Tibial artery (tissue), 4 donors: ENCODE data around the gene KLRB1.
"Not testable (repeated sequence)": the region's sequence is repeated elsewhere in the genome, so short reads cannot be mapped to it uniquely, and the experiment has no call there.

Experiments used
- DNase-seq, 2 donors: peaks; one replicate each; pipeline ENCODE4 v3.0.0-alpha.2; 2019
- H3K27ac ChIP-seq, 2 donors: fragments of 200-600 bp; sonication (generic) in 1 of 2; 1 replicate in 1 of 2; 2 replicates in 1 of 2; pipeline ENCODE4 v1.5.1; 2018 to 2019; ENCODE audit warnings: mild to moderate bottlenecking in 1 of 2
- H3K27me3 ChIP-seq, 2 donors: fragments of 200-600 bp; sonication (generic) in 1 of 2; one replicate each; pipeline versions ENCODE4 v1.5.1 to v1.6.0; 2016 to 2019
- H3K36me3 ChIP-seq, 3 donors: fragments of 200-600 bp; sonication (generic) in 2 of 3; one replicate each; pipeline ENCODE4 v1.5.1; 2016 to 2019; ENCODE audit warnings: mild to moderate bottlenecking in 2 of 3
- H3K4me1 ChIP-seq, 4 donors: fragments of 200-600 bp; sonication (generic) in 2 of 4; 1 replicate in 3 of 4; 2 replicates in 1 of 4; pipeline ENCODE4 v1.5.1; 2016 to 2019
- H3K4me3 ChIP-seq, 2 donors: fragments of 200-600 bp; sonication (generic) in 1 of 2; 1 replicate in 1 of 2; 2 replicates in 1 of 2; pipeline ENCODE4 v1.5.1; 2018 to 2019; ENCODE audit warnings: mild to moderate bottlenecking in 2 of 2
- H3K9me3 ChIP-seq, 3 donors: fragments of 200-600 bp; sonication (generic) in 1 of 3; one replicate each; pipeline ENCODE4 v1.5.1; 2016 to 2019
- intact Hi-C: fragments of 100-400 bp; cut with DNase I; formaldehyde crosslinking; loops from one replicate; pipeline ENCODE4 v1.15.0; 2023; ENCODE audit warnings: low total_unique reads
- TF ChIP-seq, protein P1 (sequence below), 2 experiments: fragments of 200-600 bp in 1 of 2; fragments of 450-650 bp in 1 of 2; IDR thresholded peaks; one replicate each; pipeline ENCODE4 v1.5.1; 2017 to 2019; ENCODE audit warnings: antibody characterized with exemption in 2 of 2, mild to moderate bottlenecking in 1 of 2, moderate library complexity in 1 of 2

Gene KLRB1

GRCh38 chr12:9632766-9633165 lies 25.1 kb upstream of the KLRB1 start:
- Histone ChIP-seq H3K9me3 (no peaks in the 10 kb centered on the region), H3K4me3 (no peak overlapping the region), H3K27ac (no peak overlapping the region), H3K27me3 (no peaks in the 10 kb centered on the region), H3K36me3 (no peaks in the 10 kb centered on the region), H3K4me1 (no peaks in the 10 kb centered on the region)
- intact Hi-C loops, result no loop called here
- TF ChIP-seq, protein P1, sequence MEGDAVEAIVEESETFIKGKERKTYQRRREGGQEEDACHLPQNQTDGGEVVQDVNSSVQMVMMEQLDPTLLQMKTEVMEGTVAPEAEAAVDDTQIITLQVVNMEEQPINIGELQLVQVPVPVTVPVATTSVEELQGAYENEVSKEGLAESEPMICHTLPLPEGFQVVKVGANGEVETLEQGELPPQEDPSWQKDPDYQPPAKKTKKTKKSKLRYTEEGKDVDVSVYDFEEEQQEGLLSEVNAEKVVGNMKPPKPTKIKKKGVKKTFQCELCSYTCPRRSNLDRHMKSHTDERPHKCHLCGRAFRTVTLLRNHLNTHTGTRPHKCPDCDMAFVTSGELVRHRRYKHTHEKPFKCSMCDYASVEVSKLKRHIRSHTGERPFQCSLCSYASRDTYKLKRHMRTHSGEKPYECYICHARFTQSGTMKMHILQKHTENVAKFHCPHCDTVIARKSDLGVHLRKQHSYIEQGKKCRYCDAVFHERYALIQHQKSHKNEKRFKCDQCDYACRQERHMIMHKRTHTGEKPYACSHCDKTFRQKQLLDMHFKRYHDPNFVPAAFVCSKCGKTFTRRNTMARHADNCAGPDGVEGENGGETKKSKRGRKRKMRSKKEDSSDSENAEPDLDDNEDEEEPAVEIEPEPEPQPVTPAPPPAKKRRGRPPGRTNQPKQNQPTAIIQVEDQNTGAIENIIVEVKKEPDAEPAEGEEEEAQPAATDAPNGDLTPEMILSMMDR (IDR thresholded peaks at IDR 0.05), result no peak
- DNase-seq, result no peak

- TF ChIP-seq, protein P1 (IDR thresholded peaks at IDR 0.05), result no peak
- Histone ChIP-seq H3K27me3 (no peaks in the 10 kb centered on the region), H3K27ac (no peak overlapping the region), H3K9me3 (no peaks in the 10 kb centered on the region), H3K4me3 (no peak overlapping the region), H3K4me1 (no peaks in the 10 kb centered on the region), H3K36me3 (no peaks in the 10 kb centered on the region)
- no peak for DNase-seq
- intact Hi-C loops, result no loop called here
These were observed 19.1 kb upstream of the KLRB1 start for GRCh38 chr12:9626821-9627220.

DNA sequence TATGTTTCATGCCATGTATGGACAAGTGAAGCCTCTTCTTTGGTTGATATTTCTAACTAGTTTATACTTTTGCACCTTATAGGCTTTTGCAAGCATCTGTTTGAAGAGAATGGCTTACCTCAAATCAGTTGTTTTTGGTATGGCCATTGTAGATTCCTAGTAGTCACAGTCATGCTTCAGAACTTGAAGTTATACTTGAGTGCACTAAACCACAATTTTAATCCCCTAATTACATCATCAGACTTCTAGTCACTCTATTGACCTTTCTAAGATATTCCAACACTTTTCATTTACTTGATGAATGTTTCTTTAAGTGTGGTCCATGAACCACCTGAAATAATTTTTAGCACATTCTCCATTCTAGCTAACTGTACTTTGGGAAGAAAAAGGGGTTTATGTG lies 18.6 kb upstream of the KLRB1 start:
- TF ChIP-seq, protein P1 (IDR thresholded peaks at IDR 0.05), result no peak
- H3K36me3 ChIP-seq, result no peaks in the 10 kb centered on the region
- H3K27me3 ChIP-seq, result no peaks in the 10 kb centered on the region
- H3K9me3 ChIP-seq, result no peaks in the 10 kb centered on the region
- H3K4me3 ChIP-seq, result no peak overlapping the region
- H3K4me1 ChIP-seq, result no peaks in the 10 kb centered on the region
- DNase-seq, result no peak
- intact Hi-C loops, result no loop called here
- no peak overlapping the region for H3K27ac ChIP-seq

DNA sequence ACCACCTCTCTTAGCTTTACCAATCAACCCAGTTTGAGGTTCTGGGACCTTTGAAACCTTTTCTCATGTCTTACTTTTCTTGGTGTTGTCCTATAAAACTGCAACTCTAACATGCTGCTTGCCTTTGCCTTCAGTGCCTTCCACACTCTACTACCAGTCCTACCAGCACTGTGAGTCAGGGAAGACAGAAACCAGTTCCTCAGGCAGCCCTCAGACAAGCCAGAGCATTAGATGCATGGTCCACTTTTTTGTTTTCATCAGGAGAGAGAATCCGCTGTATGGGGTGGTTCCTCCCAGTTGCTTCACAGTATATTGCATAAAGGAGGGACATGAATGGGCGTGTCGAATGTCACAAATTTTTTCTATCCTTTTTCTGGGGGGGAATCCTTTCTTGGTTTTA lies 17.3 kb upstream of the KLRB1 start:
- intact Hi-C loops, result no loop called here
- no peak overlapping the region for H3K27ac ChIP-seq
- no peaks in the 10 kb centered on the region for H3K36me3 ChIP-seq
- H3K4me1 ChIP-seq, result no peaks in the 10 kb centered on the region
- DNase-seq, result no peak
- TF ChIP-seq, protein P1 (IDR thresholded peaks at IDR 0.05), result no peak
- H3K9me3 ChIP-seq, result no peaks in the 10 kb centered on the region
- H3K27me3 ChIP-seq, result no peaks in the 10 kb centered on the region
- H3K4me3 ChIP-seq, result no peak overlapping the region

DNA sequence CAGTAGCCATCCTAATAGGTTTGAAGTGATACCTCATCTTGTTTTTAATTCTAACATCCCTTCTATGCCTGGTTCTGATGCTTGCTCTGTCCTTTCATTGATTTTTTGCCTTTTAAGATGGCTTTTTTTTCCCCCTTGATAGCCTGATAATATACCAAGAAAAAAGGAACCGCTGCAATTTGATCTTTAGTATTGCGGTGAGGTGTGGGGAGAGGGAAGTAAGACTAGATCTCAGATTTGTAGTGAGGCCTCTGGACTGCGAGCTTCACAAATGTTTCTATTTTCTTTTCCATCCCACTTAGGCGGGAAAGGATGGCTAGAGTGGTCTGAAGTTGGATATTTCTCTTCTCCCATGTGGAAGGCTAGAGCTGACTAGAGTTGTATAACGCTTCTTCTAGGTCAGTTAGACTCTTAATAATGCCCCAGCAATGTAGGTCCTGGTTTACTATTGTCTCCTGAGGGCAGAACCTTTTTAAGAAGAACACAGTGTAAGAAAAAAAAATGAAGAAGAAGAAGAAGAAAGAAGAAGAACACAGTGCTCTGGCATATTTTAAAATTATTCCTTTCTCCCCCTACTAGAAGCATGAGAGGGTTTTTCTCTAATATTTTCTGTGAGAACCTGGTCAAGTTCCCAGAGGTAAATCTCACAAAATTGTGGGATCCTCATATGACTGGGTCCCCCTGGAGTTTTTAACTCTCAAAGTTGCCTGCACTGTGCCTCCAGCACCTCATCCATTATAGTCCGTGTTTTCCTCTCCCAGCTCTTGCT lies 11.9 kb upstream of the KLRB1 start:
- H3K36me3 ChIP-seq, result no peaks in the 10 kb centered on the region
- no peak for DNase-seq
- TF ChIP-seq, protein P1 (IDR thresholded peaks at IDR 0.05), result no peak
- H3K27ac ChIP-seq, result no peak overlapping the region
- no peaks in the 10 kb centered on the region for H3K4me1 ChIP-seq
- no peaks in the 10 kb centered on the region for H3K27me3 ChIP-seq
- H3K9me3 ChIP-seq, result no peaks in the 10 kb centered on the region
- no peak overlapping the region for H3K4me3 ChIP-seq
- intact Hi-C loops, result no loop called here

DNA sequence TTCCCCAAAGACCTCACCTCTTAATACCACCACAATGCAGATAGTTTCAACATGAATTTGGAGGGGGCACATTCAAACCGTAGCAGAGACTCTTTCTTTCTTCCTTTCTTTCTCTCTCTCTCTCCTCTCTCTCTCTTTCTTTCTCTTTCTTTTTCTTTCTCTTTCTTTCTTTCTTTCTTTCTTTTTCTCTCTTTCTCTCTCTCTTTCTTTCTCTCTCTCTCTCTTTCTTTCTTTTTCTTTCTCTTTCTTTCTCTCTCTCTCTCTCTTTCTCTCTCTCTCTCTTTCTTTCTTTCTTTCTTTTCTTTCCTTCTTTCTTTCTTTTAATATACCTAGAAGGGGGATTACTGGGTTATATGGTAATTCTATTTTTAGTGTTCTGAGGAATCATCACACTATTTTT lies 11.2 kb upstream of the KLRB1 start:
- H3K36me3 ChIP-seq, H3K27ac ChIP-seq, H3K27me3 ChIP-seq, H3K4me3 ChIP-seq, H3K4me1 ChIP-seq, intact Hi-C loops, H3K9me3 ChIP-seq, DNase-seq: not testable (repeated sequence)
